ENCODE results near the gene SKA2. TPM values are rescaled to one million over a fixed set of nuclear protein-coding genes. Genes with fewer than 3 reads are reported as not detected.
A peak's percentile ranks its signal among the peaks of the same experiment; 100 is the strongest.

Gene SKA2
- total and polyA plus RNA-seq, 2 donors (not counting 1 experiment from before 2014, with no cell fraction given): 2.9 to 10.3 TPM

GRCh38 chr17:59105852-59106462, 49.0 kb downstream of the SKA2 start:
- Mint-ChIP-seq H3K4me3 (peak overlapping the region; percentile 94), H3K9me3 (ENCODE audit: insufficient read depth) (no peaks in the 10 kb centered on the region), H3K27me3 (no peaks in the 10 kb centered on the region), H3K4me1 (peaks cover 27% of the 10 kb centered on the region), H3K27ac (peak overlapping the region; percentile 93)
- ChIA-PET CTCF (interaction anchor here (1.1 kb wide), 1 partner anchor 788 kb away, joined by 3 read pairs; no protein-coding TSS in a partner anchor), POLR2A (interaction anchor here (0.6 to 1.7 kb wide), 3 partner anchors 29 to 774 kb away, joined by 5 to 9 read pairs (median 6); partner anchors contain the start of gene SKA2)
- TF ChIP-seq EZH2 (IDR thresholded peaks at IDR 0.05; ENCODE audit: borderline replicate concordance, insufficient read depth, low read depth, low read length, poor library complexity, severe bottlenecking): no peak
- TF ChIP-seq, protein P1, sequence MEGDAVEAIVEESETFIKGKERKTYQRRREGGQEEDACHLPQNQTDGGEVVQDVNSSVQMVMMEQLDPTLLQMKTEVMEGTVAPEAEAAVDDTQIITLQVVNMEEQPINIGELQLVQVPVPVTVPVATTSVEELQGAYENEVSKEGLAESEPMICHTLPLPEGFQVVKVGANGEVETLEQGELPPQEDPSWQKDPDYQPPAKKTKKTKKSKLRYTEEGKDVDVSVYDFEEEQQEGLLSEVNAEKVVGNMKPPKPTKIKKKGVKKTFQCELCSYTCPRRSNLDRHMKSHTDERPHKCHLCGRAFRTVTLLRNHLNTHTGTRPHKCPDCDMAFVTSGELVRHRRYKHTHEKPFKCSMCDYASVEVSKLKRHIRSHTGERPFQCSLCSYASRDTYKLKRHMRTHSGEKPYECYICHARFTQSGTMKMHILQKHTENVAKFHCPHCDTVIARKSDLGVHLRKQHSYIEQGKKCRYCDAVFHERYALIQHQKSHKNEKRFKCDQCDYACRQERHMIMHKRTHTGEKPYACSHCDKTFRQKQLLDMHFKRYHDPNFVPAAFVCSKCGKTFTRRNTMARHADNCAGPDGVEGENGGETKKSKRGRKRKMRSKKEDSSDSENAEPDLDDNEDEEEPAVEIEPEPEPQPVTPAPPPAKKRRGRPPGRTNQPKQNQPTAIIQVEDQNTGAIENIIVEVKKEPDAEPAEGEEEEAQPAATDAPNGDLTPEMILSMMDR (IDR thresholded peaks at IDR 0.05): no peak
- peak overlapping the region; percentile 93 for H3K9ac ChIP-seq (ENCODE audit: low read length)
- peak overlapping the region; percentile 96 for H2AFZ ChIP-seq (ENCODE audit: insufficient read depth, low read depth, low read length, poor library complexity, severe bottlenecking)
- H3K4me2 ChIP-seq (replicated peaks; ENCODE audit: low read depth, low read length, poor library complexity, severe bottlenecking): peak overlapping the region; percentile 82
- peak overlapping the region; percentile 86 to 88 for H3K27ac ChIP-seq (ENCODE audit: low read length in 2 of 2)
- under 1% methylated on average over 17 of the region's 18 CpGs for WGBS (ENCODE audit: insufficient coverage)
- H3K4me3 ChIP-seq (ENCODE audit: control extremely low read depth in 1 of 5, extremely low read depth in 1 of 5, insufficient read depth in 1 of 5, low read depth in 2 of 5, low read length in 4 of 5): peak overlapping the region; percentile 56 to 92 (median 83)
- ATAC-seq (ENCODE audit: low read depth) (peak; percentile 28), DNase-seq (no peak)
- intact Hi-C loops (cut with micrococcal nuclease): loop anchor here (1.0 to 10.0 kb wide), 5 partner anchors 49 to 1851 kb away; partner anchors contain the start of genes MSI2, PRR11, SKA2 and SMG8
- peaks cover 22% of the 10 kb centered on the region for H3K79me2 ChIP-seq (ENCODE audit: control insufficient read depth, insufficient read depth, low read length)
- peaks cover 11 to 12% of the 10 kb centered on the region in 2 donors for H3K4me1 ChIP-seq (ENCODE audit: control insufficient read depth in 2 of 2, insufficient read depth in 2 of 2, low read length in 2 of 2)
- no peaks in the 10 kb centered on the region for H3K9me3 ChIP-seq (ENCODE audit: control extremely low read depth in 1 of 3, control insufficient read depth in 2 of 3, insufficient read depth in 1 of 3, low read length in 2 of 3)
- H3K27me3 ChIP-seq (replicated peaks in 1 of 4; ENCODE audit: control extremely low read depth in 1 of 4, control insufficient read depth in 3 of 4, insufficient read depth in 4 of 4, low read length in 3 of 4): no peaks in the 10 kb centered on the region
- no peaks in the 10 kb centered on the region for H4K20me1 ChIP-seq (ENCODE audit: control insufficient read depth, insufficient read depth, low read length, poor library complexity, severe bottlenecking)
- H3K36me3 ChIP-seq (replicated peaks in 1 of 2; ENCODE audit: control extremely low read depth in 1 of 2, control insufficient read depth in 1 of 2, extremely low read depth in 1 of 2, insufficient read depth in 2 of 2, low read length in 1 of 2): no peaks in the 10 kb centered on the region

DNA sequence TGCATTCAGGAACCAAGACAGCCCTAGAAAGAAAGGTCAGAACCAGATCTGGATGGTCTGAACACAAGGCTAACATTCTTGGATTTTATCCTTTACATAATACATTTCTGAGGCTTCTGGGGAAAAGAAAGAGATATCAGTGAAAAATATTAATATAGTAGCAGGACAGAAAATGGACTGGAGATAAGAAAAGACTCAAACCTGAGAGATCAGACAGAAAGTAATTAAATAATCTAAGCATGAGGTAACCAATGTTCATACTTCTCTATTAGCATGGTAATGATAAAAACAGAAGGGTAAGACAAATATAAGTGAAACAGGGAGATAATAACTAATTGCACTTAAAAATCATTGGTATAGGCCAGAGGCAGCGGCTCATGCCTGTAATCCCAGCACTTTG, 53.8 kb downstream of the SKA2 start:
- POLR2A ChIA-PET: no interaction called here
- no peak for DNase-seq
- no peak overlapping the region for H3K4me3 ChIP-seq (ENCODE audit: control extremely low read depth in 1 of 5, extremely low read depth in 1 of 5, insufficient read depth in 1 of 5, low read depth in 2 of 5, low read length in 4 of 5)
- H2AFZ ChIP-seq (ENCODE audit: insufficient read depth, low read depth, low read length, poor library complexity, severe bottlenecking): no peak overlapping the region
- TF ChIP-seq EZH2 (IDR thresholded peaks at IDR 0.05; ENCODE audit: borderline replicate concordance, insufficient read depth, low read depth, low read length, poor library complexity, severe bottlenecking): no peak
- TF ChIP-seq, protein P1 (IDR thresholded peaks at IDR 0.05): no peak
- intact Hi-C loops (cut with micrococcal nuclease): loop anchor here (10.0 kb wide), 2 partner anchors 1096 to 1846 kb away; partner anchors contain the start of genes MSI2 and SRSF1
- H3K4me1 Mint-ChIP-seq: peaks cover 18% of the 10 kb centered on the region
- CTCF ChIA-PET: no interaction called here
- no peak for ATAC-seq (ENCODE audit: low read depth)
- no peak overlapping the region for H3K9ac ChIP-seq (ENCODE audit: low read length)
- H3K27me3 Mint-ChIP-seq: no peaks in the 10 kb centered on the region
- no peaks in the 10 kb centered on the region for H3K27me3 ChIP-seq (replicated peaks in 1 of 4; ENCODE audit: control extremely low read depth in 1 of 4, control insufficient read depth in 3 of 4, insufficient read depth in 4 of 4, low read length in 3 of 4)
- H3K27ac Mint-ChIP-seq: no peak overlapping the region
- peaks cover 5 to 7% of the 10 kb centered on the region in 2 donors for H3K4me1 ChIP-seq (ENCODE audit: control insufficient read depth in 2 of 2, insufficient read depth in 2 of 2, low read length in 2 of 2)
- no peak overlapping the region for H3K27ac ChIP-seq (ENCODE audit: low read length in 2 of 2)
- peaks cover 3 to 12% of the 10 kb centered on the region in 2 experiments for H3K36me3 ChIP-seq (replicated peaks in 1 of 2; ENCODE audit: control extremely low read depth in 1 of 2, control insufficient read depth in 1 of 2, extremely low read depth in 1 of 2, insufficient read depth in 2 of 2, low read length in 1 of 2)
- H3K9me3 Mint-ChIP-seq (ENCODE audit: insufficient read depth): no peaks in the 10 kb centered on the region
- no peaks in the 10 kb centered on the region for H3K9me3 ChIP-seq (ENCODE audit: control extremely low read depth in 1 of 3, control insufficient read depth in 2 of 3, insufficient read depth in 1 of 3, low read length in 2 of 3)
- peaks cover 35% of the 10 kb centered on the region for H3K79me2 ChIP-seq (ENCODE audit: control insufficient read depth, insufficient read depth, low read length)
- H3K4me2 ChIP-seq (replicated peaks; ENCODE audit: low read depth, low read length, poor library complexity, severe bottlenecking): no peak overlapping the region
- 100% methylated on average over 1 of the region's 1 CpG for WGBS (ENCODE audit: insufficient coverage)
- H4K20me1 ChIP-seq (ENCODE audit: control insufficient read depth, insufficient read depth, low read length, poor library complexity, severe bottlenecking): no peaks in the 10 kb centered on the region
- H3K4me3 Mint-ChIP-seq: no peak overlapping the region
